ENCODE data around the gene MYH1.

The MYH1 gene

DNA sequence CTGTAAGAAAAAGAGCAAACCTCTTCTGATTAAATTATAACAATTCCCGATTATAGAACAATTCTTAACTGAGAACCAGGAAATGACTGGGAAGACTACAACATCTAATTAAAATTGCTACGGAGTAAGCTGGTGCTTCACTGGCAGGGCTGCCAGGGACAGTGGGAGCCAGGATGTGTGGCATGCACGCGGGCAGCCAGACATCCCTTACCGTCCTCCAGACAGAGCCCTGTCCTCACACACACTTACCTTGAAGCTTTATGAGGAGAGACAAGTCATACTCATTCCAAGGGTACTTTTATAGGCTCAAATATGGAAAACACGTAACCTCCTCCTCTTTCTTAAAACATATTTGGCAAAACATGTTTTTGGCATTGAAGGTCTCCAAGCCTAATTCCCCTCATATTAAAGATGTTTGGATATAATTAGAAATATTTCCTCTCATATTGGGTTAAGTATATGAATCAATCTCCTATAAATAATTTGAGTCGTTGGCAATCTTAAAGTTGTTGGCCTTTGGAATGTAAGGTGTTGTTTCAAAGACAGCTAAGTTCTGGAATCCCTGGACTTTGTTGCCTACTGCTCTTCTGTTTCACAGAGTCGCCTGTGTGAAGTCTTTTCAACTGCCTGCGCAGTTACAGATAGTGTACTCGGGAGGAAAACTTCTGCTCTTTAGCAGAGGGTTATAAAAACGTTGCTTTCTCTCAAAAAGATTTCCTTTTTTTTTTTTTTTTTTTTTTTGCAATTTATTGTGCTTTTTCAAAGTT is at the start of gene MYH1:
Gene MYH1 (minus strand): TSS at position 272 of the 767 bp plus-strand sequence. CDS start 1,900 bp downstream, outside the sequence.
- Histone ChIP-seq H3K27me3 (peaks cover 7% of the 10 kb centered on the region), H3K36me3 (no peaks in the 10 kb centered on the region), H3K4me3 (ENCODE audit: low read depth in 1 of 2, low read length in 1 of 2) (no peak within 1 kb of the TSS), H3K4me1 (ENCODE audit: control insufficient read depth in 1 of 2, insufficient read depth in 1 of 2, low read depth in 1 of 2, low read length in 1 of 2) (no peaks in the 10 kb centered on the region), H3K9me3 (no peaks in the 10 kb centered on the region), H3K27ac (no peak within 1 kb of the TSS)
- TF ChIP-seq, protein P1, sequence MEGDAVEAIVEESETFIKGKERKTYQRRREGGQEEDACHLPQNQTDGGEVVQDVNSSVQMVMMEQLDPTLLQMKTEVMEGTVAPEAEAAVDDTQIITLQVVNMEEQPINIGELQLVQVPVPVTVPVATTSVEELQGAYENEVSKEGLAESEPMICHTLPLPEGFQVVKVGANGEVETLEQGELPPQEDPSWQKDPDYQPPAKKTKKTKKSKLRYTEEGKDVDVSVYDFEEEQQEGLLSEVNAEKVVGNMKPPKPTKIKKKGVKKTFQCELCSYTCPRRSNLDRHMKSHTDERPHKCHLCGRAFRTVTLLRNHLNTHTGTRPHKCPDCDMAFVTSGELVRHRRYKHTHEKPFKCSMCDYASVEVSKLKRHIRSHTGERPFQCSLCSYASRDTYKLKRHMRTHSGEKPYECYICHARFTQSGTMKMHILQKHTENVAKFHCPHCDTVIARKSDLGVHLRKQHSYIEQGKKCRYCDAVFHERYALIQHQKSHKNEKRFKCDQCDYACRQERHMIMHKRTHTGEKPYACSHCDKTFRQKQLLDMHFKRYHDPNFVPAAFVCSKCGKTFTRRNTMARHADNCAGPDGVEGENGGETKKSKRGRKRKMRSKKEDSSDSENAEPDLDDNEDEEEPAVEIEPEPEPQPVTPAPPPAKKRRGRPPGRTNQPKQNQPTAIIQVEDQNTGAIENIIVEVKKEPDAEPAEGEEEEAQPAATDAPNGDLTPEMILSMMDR (IDR thresholded peaks at IDR 0.05), result no peak

DNA sequence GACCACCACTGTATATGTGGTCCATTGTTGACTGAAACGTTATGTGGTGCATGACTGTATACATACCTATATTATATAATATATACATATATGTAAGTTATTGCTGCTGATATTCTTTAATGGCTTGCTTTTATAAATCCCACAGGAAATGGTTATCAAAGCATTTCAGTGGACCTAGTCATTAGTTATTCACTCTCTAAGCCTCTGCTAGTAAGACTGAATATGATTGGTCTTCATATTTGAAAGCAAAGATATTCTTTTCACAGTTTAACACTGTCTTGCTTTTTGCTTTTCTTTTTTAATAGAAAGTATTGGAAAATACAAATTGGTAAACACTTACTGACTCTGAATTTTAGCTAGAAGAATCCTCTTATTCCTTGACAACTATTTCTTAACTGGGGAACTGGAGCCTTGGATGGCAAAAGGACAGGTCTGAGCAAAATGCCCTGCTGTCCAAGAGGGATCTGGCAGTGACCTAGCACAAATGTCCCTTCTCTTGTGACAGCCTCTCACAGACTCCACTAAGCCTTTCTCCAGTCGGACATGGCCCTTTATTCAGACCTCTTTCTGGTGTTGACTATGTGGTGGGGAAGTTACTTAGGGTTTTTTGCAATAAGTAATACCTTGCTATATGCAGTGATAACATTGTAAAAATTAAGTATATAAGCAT is 45.8 kb upstream of the MYH1 start:
- Histone ChIP-seq H3K4me3 (ENCODE audit: low read depth in 1 of 2, low read length in 1 of 2) (no peak overlapping the region), H3K36me3 (no peaks in the 10 kb centered on the region), H3K27me3 (peaks cover 12% of the 10 kb centered on the region), H3K27ac (no peak overlapping the region), H3K4me1 (ENCODE audit: control insufficient read depth in 1 of 2, insufficient read depth in 1 of 2, low read depth in 1 of 2, low read length in 1 of 2) (no peaks in the 10 kb centered on the region), H3K9me3 (no peaks in the 10 kb centered on the region)
- TF ChIP-seq, protein P1 (IDR thresholded peaks at IDR 0.05), result no peak

DNA sequence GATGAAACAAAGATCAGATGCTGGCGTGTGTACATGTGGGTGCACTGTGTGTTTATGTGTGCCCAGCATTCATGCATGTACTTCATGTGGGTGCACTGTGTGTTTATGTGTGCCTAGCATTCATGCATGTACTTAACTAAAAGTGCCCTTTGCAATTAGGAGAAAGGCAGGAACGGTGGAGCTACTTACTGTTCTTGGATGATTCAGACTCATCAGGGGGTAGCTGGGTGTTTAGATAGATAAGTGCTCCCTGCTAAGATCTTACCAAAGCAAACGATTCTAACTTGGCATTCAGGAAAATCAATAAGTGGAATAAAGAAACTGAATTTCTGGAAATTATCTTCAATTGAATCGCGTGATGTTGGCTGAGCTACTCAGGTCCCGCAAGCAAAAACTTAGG is 39.7 kb upstream of the MYH1 start:
- Histone ChIP-seq H3K4me3 (ENCODE audit: low read depth in 1 of 2, low read length in 1 of 2) (no peak overlapping the region), H3K27me3 (no peaks in the 10 kb centered on the region), H3K27ac (no peak overlapping the region), H3K9me3 (no peaks in the 10 kb centered on the region), H3K4me1 (ENCODE audit: control insufficient read depth in 1 of 2, insufficient read depth in 1 of 2, low read depth in 1 of 2, low read length in 1 of 2) (no peaks in the 10 kb centered on the region), H3K36me3 (no peaks in the 10 kb centered on the region)
- TF ChIP-seq, protein P1 (IDR thresholded peaks at IDR 0.05), result no peak

DNA sequence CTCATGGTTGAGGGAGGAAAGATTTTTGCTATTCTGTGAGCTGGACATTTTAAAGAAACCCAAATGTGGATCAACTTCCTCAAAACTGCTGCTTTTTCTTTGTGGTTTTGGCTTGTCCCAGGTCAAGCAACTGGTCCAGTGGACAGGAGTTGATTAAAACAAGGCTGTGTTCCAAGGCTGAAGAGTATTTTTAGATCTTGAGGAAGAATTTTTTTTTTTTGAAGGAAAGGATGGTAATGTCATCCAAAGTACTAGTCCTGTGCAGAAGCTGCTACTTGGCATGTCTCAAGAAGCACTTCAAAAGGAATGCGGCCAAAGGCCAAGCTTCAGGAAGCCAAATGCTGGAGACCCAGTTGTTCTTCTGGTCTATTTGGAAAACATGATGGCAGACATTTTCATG is 39.1 kb upstream of the MYH1 start:
- Histone ChIP-seq H3K27me3 (no peaks in the 10 kb centered on the region), H3K9me3 (no peaks in the 10 kb centered on the region), H3K4me3 (ENCODE audit: low read depth in 1 of 2, low read length in 1 of 2) (no peak overlapping the region), H3K27ac (no peak overlapping the region), H3K4me1 (ENCODE audit: control insufficient read depth in 1 of 2, insufficient read depth in 1 of 2, low read depth in 1 of 2, low read length in 1 of 2) (no peaks in the 10 kb centered on the region), H3K36me3 (no peaks in the 10 kb centered on the region)
- TF ChIP-seq, protein P1 (IDR thresholded peaks at IDR 0.05), result no peak

DNA sequence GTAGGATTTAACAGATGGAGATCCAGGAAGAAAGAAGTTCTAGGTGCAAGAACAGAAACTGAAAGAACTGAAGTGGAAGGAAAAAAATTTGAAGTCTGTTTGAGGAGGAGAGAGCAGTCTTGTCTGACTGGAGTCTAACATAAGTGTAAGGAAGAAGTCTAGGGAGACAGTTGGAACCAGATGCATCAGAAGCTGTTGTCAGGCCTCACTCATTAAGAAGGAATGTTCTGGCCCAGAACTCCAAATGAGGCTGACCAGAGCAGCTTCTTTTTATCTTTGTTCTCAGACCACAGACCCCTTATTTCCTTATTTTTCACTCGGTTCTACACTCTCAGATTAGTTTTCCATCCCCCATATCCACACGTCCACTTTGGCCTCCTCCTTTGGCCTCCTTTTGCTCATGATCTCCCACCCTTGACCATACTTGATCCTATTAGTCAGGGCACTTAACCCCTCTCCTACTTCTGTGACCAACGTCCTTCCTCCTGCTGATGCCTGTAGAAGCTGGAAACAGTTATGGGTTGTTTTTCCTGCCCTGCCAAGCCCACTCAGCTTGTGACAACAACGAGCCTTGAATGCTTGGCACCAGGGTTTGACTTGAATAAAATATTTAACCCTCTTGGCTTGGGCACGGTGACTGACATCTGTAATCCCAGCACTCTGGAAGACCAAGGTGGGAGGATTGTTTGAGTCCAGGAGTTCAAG is 38.1 kb upstream of the MYH1 start:
- no peaks in the 10 kb centered on the region for H3K9me3 ChIP-seq
- no peaks in the 10 kb centered on the region for H3K4me1 ChIP-seq (ENCODE audit: control insufficient read depth in 1 of 2, insufficient read depth in 1 of 2, low read depth in 1 of 2, low read length in 1 of 2)
- H3K27ac ChIP-seq, result no peak overlapping the region
- no peak overlapping the region for H3K4me3 ChIP-seq (ENCODE audit: low read depth in 1 of 2, low read length in 1 of 2)
- no peaks in the 10 kb centered on the region for H3K36me3 ChIP-seq
- TF ChIP-seq, protein P1 (IDR thresholded peaks at IDR 0.05), result no peak
- H3K27me3 ChIP-seq, result no peaks in the 10 kb centered on the region

All from neutrophil (primary cell).